Fibroblast of lung (primary cell): ENCODE measurements around the gene OR10P1.

ENCODE experiments used
- CTCF ChIP-seq, 2 donors: IDR thresholded peaks in 1 of 2; conservative IDR thresholded peaks in 1 of 2; 1 replicate in 1 of 2; 2 replicates in 1 of 2; pipeline ENCODE4 v1.5.1; 2011 to 2012; ENCODE audit warnings: low read length in 2 of 2, control low read depth in 1 of 2, inconsistent platforms in 1 of 2, low read depth in 1 of 2, mild to moderate bottlenecking in 1 of 2
- EZH2 ChIP-seq: IDR thresholded peaks from 2 replicates; pipeline ENCODE4 v1.5.1; 2012; ENCODE audit warnings: low read length, control low read depth, mild to moderate bottlenecking; ENCODE audit errors: missing control alignments

- TF ChIP-seq CTCF (conservative IDR thresholded peaks at IDR 0.05 in 1 of 2, IDR thresholded peaks at IDR 0.05 in 1 of 2; ENCODE audit: low read depth in 1 of 2, low read length in 2 of 2) (no peak), EZH2 (no peak)
Measured at GRCh38 chr12:55633151-55633550, 3.5 kb upstream of the OR10P1 start.
